ENCODE data around the gene SFMBT2.

Gene SFMBT2

DNA sequence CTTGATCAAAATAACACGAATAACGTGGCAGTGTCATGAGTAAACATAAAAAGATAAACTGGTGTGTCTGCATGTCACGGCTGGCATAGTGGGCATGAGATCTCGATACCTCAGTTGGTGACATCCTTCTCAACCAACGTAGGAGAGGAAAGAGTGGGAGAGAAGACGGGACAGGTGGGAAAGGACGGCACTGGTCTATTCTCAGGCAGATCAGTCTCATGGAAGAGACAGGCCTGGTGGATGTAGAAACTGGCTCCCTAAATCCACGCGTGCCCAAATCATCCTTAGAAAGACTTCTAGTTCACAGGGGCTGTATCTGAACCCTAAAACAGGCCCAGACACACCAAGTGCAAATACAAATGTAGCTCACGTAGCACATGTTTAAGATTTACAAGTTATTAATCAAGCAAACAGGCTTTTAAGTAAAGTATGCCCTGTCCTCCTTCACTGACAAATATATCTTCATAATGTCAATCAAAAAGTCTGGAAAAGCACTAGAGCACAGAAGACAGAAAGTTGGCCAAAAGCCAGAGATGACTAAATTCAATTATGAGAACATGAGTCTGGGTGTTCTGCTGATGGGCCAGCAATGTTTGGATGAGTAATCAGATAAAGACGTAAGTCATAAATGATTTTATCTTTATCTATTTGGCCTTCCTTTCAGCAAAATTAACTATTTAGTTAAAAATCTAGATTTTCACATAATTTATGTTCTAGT is 56.3 kb downstream of the SFMBT2 start:
- in situ Hi-C loops (cut with HindIII; ENCODE audit: low sequenced_read_pairs), result no loop called here
- DNase-seq (ENCODE audit: low read depth), result no peak
- TF ChIP-seq, protein P1, sequence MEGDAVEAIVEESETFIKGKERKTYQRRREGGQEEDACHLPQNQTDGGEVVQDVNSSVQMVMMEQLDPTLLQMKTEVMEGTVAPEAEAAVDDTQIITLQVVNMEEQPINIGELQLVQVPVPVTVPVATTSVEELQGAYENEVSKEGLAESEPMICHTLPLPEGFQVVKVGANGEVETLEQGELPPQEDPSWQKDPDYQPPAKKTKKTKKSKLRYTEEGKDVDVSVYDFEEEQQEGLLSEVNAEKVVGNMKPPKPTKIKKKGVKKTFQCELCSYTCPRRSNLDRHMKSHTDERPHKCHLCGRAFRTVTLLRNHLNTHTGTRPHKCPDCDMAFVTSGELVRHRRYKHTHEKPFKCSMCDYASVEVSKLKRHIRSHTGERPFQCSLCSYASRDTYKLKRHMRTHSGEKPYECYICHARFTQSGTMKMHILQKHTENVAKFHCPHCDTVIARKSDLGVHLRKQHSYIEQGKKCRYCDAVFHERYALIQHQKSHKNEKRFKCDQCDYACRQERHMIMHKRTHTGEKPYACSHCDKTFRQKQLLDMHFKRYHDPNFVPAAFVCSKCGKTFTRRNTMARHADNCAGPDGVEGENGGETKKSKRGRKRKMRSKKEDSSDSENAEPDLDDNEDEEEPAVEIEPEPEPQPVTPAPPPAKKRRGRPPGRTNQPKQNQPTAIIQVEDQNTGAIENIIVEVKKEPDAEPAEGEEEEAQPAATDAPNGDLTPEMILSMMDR (IDR thresholded peaks at IDR 0.05; ENCODE audit: low read depth, low read length, missing control alignments), result no peak

DNA sequence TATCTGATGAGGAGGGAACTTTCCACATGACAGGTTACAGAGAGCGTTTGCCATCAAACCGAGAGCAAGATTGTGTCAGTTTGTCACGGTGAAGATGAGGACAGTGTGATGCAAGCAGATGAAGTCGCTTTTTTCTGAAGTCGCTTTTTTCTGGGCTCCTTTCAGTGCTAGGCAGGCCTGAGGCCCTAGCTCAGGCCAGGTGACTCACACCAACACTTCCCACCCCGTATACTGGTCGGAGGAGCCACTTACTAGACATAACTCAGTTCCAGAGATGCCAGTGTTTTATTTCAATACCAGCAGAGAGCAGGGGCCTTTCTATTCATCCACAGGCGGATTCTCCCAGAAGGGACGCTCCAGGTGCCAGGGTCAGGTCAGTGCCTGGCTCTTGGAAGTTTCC is 58.9 kb downstream of the SFMBT2 start:
- in situ Hi-C loops (cut with HindIII; ENCODE audit: low sequenced_read_pairs), result no loop called here

More for the DNA sequence above, 56.3 kb downstream of the SFMBT2 start:
- no peak overlapping the region for H3K4me3 ChIP-seq (ENCODE audit: low read depth, low read length)

DNA sequence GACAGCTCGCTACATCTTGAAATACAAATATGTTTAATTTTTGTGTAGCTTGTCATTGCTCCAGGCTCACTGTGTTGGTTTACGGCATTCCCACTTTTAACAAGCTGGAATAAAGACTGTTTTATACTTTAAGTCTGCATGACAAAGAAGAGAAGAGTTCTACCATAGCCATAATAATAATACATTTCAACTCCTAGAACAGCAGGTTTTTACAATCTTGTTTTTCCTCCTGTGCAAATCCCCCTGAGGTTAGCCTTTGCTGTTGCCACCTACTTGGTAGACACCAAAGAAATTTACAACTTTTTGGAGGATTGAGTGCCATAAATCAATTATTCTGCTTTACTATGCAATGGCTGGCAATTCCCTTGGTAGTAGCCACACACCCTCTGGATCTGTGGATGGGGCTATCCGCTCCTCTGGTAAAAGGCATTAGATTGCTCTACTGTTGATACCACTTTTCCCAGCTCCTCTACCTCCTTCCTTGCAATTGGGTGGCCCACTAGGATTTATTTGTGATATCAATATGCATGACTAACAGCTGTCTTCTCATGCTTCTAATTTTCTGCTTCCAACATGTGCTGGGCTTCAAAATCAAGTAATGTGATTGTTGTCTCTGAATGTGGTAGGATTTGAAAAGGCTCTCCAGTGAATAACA is 60.2 kb downstream of the SFMBT2 start:
- in situ Hi-C loops (cut with HindIII; ENCODE audit: low sequenced_read_pairs), result no loop called here
- no peak overlapping the region for H3K4me3 ChIP-seq (ENCODE audit: low read depth, low read length)
- TF ChIP-seq, protein P1 (IDR thresholded peaks at IDR 0.05; ENCODE audit: low read depth, low read length, missing control alignments), result no peak
- DNase-seq (ENCODE audit: low read depth), result no peak

More for the DNA sequence above, 58.9 kb downstream of the SFMBT2 start:
- TF ChIP-seq, protein P1 (IDR thresholded peaks at IDR 0.05; ENCODE audit: low read depth, low read length, missing control alignments), result no peak
- no peak for DNase-seq (ENCODE audit: low read depth)
- no peak overlapping the region for H3K4me3 ChIP-seq (ENCODE audit: low read depth, low read length)

DNA sequence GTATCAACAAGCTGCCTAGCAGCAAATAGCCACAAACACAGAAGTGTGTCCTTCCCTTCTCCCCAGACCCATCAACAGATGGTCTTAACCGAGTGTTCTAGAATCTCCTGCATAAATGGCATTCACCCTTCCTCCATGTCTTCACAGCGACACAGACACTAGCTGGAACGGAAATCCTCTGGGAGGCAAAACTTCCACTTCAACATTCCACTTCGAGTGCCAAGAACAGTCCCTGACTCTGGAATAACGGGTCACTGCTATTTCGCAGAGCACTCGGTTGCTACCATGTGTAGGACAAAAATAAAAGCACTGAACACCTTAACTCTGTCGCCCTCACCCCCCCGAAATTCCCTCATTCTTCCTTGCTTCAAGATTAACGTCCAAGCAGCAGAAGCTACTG is 65.1 kb downstream of the SFMBT2 start:
- no peak for DNase-seq (ENCODE audit: low read depth)
- TF ChIP-seq, protein P1 (IDR thresholded peaks at IDR 0.05; ENCODE audit: low read depth, low read length, missing control alignments), result no peak
- no peak overlapping the region for H3K4me3 ChIP-seq (ENCODE audit: low read depth, low read length)
- in situ Hi-C loops (cut with HindIII; ENCODE audit: low sequenced_read_pairs), result no loop called here

DNA sequence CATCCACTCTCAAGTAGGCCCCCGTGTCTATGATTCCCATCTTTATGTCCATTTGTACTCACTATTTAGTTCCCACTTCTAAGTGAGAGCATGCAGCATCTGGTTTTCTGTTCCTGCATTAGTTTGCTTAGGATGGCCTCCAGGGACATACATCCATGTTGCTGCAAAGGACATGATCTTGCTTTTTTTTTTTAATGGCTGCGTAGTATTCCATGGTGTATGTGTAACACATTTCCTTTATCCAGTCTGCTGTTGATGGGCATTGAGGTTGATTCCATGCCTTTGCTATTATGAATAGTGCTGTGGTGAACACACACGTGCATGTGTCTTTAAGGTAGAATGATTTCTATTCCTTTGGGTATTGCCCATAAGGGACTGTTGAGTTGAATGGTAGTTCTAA is 67.8 kb downstream of the SFMBT2 start:
- in situ Hi-C loops (cut with HindIII; ENCODE audit: low sequenced_read_pairs), result no loop called here
- TF ChIP-seq, protein P1 (IDR thresholded peaks at IDR 0.05; ENCODE audit: low read depth, low read length, missing control alignments), result no peak
- H3K4me3 ChIP-seq (ENCODE audit: low read depth, low read length), result no peak overlapping the region
- no peak for DNase-seq (ENCODE audit: low read depth)

- H3K4me3 ChIP-seq (ENCODE audit: low read depth, low read length), result no peak overlapping the region
- in situ Hi-C loops (cut with HindIII; ENCODE audit: low sequenced_read_pairs), result no loop called here
- DNase-seq (ENCODE audit: low read depth), result no peak
- TF ChIP-seq, protein P1 (IDR thresholded peaks at IDR 0.05; ENCODE audit: low read depth, low read length, missing control alignments), result no peak
Measured at GRCh38 chr10:7340179-7340874, 70.5 kb downstream of the SFMBT2 start.

Data from astrocyte of the cerebellum (primary cell).